Placental epithelial cell (primary cell): ENCODE measurements around the gene DKK2. TPM values are rescaled to one million over a fixed set of nuclear protein-coding genes. Genes with fewer than 3 reads are reported as not detected.

ENCODE experiments used
- total RNA-seq: library from RNA; depleted of rRNA; stranded (reverse); fragments of >200 nt; gene quantifications from 2 replicates; pipeline ENCODE4 v1.2.3, GENCODE V29; 2012

Gene DKK2, protein sequence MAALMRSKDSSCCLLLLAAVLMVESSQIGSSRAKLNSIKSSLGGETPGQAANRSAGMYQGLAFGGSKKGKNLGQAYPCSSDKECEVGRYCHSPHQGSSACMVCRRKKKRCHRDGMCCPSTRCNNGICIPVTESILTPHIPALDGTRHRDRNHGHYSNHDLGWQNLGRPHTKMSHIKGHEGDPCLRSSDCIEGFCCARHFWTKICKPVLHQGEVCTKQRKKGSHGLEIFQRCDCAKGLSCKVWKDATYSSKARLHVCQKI
- total RNA-seq, result 13.0 and 20.0 TPM in 2 replicates

DNA sequence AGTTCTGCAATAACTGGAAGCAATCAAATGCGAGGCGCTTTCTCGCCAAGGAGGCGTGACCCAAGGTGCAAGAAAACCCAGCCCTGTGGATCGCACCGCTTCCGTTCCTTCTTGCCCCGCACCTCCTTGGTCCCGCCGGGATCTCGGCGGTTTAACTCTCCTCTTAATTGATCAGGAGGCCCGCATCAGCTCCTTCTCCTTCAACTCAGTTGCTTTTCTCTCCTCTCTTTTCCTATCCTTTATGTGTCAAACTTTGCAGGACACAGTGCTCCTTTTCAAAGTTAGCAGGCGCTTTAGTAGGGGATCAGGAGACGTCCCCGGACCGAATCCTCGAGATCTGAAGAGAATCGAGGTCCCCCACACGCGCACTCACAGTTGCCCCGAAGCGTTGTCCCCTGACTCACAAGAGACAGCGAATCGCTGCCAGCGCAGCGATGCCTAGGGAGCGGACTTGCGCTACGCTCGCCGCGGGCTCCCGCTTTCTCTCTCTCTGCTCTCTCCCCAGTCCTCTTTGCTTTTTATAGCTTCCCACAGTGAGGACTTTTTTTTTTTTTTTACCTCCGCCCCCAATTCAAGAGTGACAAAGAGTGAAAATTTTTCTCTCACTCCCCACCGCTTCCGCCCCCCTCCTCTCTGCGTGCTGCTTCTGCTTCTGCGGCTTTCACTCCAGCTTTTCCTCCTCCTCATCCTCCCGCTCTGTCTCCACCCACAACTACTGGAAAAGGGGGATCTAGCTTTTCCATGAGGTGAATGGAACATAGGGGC, at the start of gene DKK2:
Gene DKK2 (minus strand): TSS at position 495 of the 765 bp plus-strand sequence. CDS start 722 bp downstream, outside the sequence.

